ENCODE data around the gene PRRG2. TPM values are rescaled to one million over a fixed set of nuclear protein-coding genes. Genes with fewer than 3 reads are reported as not detected.
A peak's percentile ranks its signal among the peaks of the same experiment; 100 is the strongest.

PRRG2 gene
- total and polyA plus RNA-seq, 9 of the 15 experiments (the other 6 are each of a cell fraction or from before 2014, with no cell fraction given): 0.06 to 1.1 (median 0.33) TPM

- no peak overlapping the region for H3K27ac ChIP-seq (ENCODE audit: extremely low read depth, low read depth, low read length)
- H4K20me1 ChIP-seq (replicated peaks; ENCODE audit: control insufficient read depth, insufficient read depth, low read length): no peaks in the 10 kb centered on the region
- no peaks in the 10 kb centered on the region for H3K9me3 ChIP-seq (replicated peaks; ENCODE audit: control insufficient read depth, insufficient read depth, low read depth, low read length)
- H3K4me2 ChIP-seq (ENCODE audit: insufficient read depth, low read length): no peak overlapping the region
- no peaks in the 10 kb centered on the region for H3K9me1 ChIP-seq (ENCODE audit: control insufficient read depth, insufficient read depth, low read length)
- H3K4me3 ChIP-seq: no peak overlapping the region
- no peak overlapping the region for H2AFZ ChIP-seq (ENCODE audit: low read depth, low read length)
- ATAC-seq: no peak
- 0 out of 3 replicates have a peak, but pooled peaks cover 3% of the 10 kb centered on the region for H3K36me3 ChIP-seq (ENCODE audit: control insufficient read depth, insufficient read depth, low read length)
- DNase-seq (ENCODE audit: extremely low read depth in 1 of 4, low spot score in 3 of 4): peak in 1 of 4 experiments; percentile 9
- in situ Hi-C loops (cut with MboI) (loop anchor here (5.0 kb wide), 1 partner anchor 36 kb away; no protein-coding TSS in a partner anchor), intact Hi-C loops (cut with micrococcal nuclease) (no loop called here)
- ChIA-PET CTCF (ENCODE audit: low intra/inter-chr PET ratio) (interaction anchor here (0.6 kb wide), 1 partner anchor 33 kb away, joined by 3 read pairs; no protein-coding TSS in a partner anchor), POLR2A (interaction anchor here (1.5 kb wide), 1 partner anchor 8 kb away, joined by 5 read pairs; no protein-coding TSS in a partner anchor)
- H3K79me2 ChIP-seq (ENCODE audit: control insufficient read depth, insufficient read depth, low read length): no peaks in the 10 kb centered on the region
- no TSS peak for BruUV-seq (replicated peaks)
- H3K4me1 ChIP-seq (replicated peaks in 1 of 2; ENCODE audit: control insufficient read depth in 2 of 2, insufficient read depth in 2 of 2, low read length in 2 of 2): peaks cover 2 to 9% of the 10 kb centered on the region in 2 experiments; a peak in 2 of 5 replicates
- 65% methylated on average over 12 of the region's 14 CpGs for WGBS (ENCODE audit: insufficient coverage, low coverage, missing lambda C conversion rate)
- H3K27me3 ChIP-seq (ENCODE audit: control insufficient read depth in 2 of 2, insufficient read depth in 2 of 2, low read length in 2 of 2): no peaks in the 10 kb centered on the region
- no peak for FAIRE-seq
- no peak overlapping the region for H3K9ac ChIP-seq (ENCODE audit: insufficient read depth in 1 of 2, low read depth in 2 of 2, low read length in 2 of 2)
- TF ChIP-seq HMG20A (CRISPR knock-in tag; conservative IDR thresholded peaks at IDR 0.05) (no peak), NR4A1 (CRISPR knock-in tag; IDR thresholded peaks at IDR 0.05) (no peak), NR4A1 (tag; IDR thresholded peaks at IDR 0.05) (no peak), TFAM (CRISPR knock-in tag; conservative IDR thresholded peaks at IDR 0.05) (no peak), KLF13 (tag; IDR thresholded peaks at IDR 0.05; ENCODE audit: borderline replicate concordance, low read depth) (no peak), STAG1 (CRISPR knock-in tag; IDR thresholded peaks at IDR 0.05; ENCODE audit: borderline replicate concordance) (no peak), NR2C2 (CRISPR knock-in tag; IDR thresholded peaks at IDR 0.05) (no peak), NR2C2 (tag; IDR thresholded peaks at IDR 0.05) (no peak), CHD1 (IDR thresholded peaks at IDR 0.05; ENCODE audit: low read length) (no peak), HIVEP1 (CRISPR knock-in tag; IDR thresholded peaks at IDR 0.05) (no peak), RERE (CRISPR knock-in tag; IDR thresholded peaks at IDR 0.05; ENCODE audit: borderline replicate concordance) (no peak), POLR2A (conservative IDR thresholded peaks at IDR 0.05) (no peak), MAFK (IDR thresholded peaks at IDR 0.05; ENCODE audit: low read length) (no peak), ZNF431 (CRISPR knock-in tag; IDR thresholded peaks at IDR 0.05) (no peak), CTBP1 (IDR thresholded peaks at IDR 0.05; ENCODE audit: borderline replicate concordance) (no peak), ZNF324 (CRISPR knock-in tag; IDR thresholded peaks at IDR 0.05) (no peak), TBP (optimal IDR thresholded peaks at IDR 0.05; ENCODE audit: low read depth, low read length) (no peak), ELF2 (CRISPR knock-in tag; IDR thresholded peaks at IDR 0.05) (no peak)
Measured at GRCh38 chr19:49543032-49543431, 38.1 kb upstream of the PRRG2 start.
